SKM-1 (cell line): Measurements from ENCODE around the gene CUEDC1.
A peak's percentile ranks its signal among the peaks of the same experiment; 100 is the strongest.

ENCODE experiments used
- DNase-seq: peaks from one replicate; lab custom pipeline; 2025; ENCODE audit not compliant: unreplicated experiment; lab: John Stamatoyannopoulos, UW

CUEDC1 gene

DNA sequence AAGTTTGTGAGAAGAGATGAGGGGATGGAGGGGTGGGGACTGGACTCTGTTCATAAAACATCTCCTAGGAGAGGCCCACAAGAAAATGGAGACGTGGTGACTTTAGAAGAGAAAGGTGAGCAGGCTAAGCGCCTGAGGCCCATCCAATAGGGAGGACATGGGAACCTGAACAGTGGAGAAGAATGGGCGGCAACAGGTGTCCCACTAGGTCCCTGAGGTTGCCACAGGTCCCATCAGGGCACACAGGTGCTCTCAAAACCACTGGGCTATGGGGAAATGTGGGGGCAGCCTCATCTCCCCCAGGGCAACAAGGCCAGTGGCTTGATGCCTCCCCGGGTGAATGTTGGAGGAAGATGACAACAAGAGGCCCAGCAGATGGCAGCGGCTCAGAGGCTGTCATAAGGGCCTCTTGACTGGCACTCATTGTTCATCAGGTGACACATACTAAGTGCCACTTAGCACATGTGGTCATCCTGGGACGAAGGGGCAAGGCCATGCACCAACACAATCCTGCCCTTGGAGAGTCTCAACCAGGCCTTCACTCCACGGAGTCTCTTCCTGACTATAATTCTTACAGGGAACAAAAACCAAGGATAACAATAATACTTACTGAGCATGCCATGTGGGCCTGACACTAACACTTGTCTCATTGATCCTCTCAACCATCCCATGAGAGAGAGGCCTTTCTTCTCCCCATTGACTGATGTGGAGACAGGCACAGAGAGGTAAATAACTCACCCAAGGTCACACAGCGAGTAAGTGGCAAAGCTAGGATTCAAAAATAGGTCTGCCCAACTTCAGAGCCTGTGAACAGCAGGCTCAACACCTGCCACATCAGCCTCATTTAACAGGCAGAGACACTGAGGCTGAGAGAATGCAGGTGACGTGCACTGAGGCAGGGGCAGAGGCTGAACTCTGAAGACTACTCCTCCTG lies 38.0 kb downstream of the CUEDC1 start:
- DNase-seq, result no peak

DNA sequence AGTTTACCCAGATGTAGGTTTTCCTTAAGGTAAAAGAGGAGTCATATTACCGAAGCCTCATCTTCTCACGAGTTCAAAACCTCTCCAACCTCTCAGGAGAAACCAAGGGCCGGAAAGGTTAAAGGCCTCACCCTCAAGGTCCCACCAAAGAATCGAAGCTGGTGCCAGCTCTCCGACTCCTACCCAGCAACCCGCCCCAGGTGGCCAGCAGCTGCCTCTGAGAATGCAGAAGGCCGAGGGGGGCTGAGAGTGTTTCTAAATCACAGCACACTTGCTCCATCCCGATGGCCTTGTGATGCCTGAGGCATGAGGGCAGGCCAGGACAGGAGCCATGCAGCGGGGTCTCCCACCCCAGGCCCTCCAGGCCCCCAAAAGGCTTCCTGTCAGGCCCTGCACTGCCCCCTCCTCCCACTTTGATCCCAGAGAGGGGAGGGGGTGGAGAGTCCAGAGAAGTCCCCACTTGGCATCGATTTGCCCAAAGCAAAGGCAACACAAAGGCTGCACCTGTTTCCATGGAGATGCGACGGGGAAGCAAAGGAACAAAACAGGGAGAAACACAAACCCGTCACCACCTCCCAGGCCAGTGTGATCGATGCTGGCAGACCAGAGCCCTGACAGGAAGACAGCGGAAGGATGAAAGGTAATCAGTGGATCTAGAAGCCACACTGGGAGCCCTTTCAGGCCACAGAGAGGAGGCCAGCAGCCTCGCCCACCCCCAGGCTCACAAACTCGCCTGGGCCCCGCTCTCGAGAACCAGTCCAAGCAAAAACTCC lies 39.0 kb downstream of the CUEDC1 start:
- DNase-seq, result no peak

DNA sequence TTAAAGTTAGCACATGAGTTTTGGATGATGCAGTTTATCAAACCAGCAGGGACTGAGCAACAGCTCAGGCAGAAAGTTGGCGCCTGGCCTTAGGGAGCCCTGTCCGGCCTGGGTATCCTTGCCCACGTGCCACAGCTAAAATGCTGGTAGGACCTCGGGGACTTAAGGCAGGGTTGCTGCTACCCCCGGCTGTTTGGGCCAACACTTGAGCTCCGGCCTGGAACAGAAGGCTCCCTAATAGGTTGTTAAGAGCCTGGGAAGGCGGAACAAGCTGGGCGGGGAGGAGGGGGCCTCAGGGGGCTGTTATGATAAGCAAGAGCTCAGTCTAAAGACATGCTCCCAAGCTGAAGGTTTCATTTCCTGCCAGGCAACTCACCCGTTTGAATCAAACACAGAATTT lies 39.7 kb downstream of the CUEDC1 start:
- DNase-seq, result no peak

DNA sequence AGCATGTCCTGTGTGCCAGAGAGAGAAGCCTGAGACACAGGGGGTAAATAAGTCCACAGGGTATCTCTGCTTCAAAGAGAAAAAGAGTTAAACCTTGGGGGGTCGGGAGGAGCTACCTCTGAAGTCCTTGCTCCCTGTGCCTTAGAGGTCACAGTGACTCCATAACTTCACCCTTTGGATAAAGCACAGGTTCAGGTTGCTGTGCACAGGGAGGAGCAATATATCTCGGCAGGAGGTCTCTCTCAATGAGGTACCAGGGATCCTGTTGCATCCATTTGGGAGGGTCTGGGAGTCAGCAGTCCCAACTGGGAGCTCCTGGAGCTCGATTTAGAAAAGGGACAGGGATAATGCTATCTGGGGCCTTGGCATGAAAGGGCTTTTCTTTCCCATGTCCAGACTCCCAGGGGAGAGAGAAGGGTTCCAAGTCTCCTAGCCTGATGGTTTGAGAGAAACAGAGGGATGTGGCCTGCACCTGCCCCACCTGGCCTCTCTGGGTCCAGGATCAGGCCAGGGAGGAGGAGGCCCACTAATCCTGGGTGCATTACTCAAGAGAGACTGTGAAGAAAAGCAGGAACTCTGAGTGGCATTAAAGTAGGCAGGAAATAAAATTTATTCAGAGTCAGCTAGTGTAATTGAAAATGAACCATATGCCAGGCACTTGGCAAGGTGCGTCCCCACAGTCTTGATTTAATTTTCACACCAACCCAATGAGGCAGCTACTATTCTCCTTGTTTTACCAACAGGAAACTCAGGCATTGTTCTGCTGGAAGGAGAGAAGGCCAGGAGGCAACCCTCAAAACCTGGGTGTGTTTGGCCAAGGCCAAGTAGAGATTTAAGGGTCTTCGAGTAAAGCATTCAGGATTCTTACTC lies 40.7 kb downstream of the CUEDC1 start:
- DNase-seq, result no peak

DNA sequence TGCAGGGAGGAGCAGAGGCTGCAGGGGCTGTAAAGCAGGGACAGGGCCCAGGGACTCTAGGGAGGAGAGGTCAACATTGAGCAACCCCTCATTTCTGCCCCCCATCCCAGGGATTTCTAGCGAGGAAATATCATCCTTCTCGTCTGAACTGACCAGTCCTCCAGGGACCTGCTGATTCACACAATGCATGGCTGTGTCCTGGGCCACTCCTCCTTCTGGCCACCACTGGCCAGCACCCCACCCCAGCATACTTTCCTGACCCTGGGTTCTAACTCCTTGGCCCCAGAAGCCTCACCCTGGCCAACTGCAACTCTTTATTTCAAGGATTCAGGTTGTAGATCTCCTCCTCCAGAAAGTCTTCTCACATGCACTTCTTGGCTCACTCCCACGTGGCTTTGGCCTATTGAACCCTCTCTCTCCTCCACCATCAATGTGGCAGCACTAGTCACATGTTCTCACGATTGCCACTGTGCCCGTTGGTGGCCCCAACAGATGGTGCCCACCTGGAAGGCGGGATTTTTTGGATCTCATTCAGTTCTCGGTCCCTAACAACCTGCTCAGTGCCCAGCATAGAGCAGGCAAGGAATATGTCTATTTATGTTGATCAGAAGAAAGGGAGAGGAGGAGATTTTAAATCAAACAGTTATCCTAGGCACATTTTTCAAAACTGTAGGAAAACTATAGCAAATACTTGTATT lies 41.5 kb downstream of the CUEDC1 start:
- no peak for DNase-seq

DNA sequence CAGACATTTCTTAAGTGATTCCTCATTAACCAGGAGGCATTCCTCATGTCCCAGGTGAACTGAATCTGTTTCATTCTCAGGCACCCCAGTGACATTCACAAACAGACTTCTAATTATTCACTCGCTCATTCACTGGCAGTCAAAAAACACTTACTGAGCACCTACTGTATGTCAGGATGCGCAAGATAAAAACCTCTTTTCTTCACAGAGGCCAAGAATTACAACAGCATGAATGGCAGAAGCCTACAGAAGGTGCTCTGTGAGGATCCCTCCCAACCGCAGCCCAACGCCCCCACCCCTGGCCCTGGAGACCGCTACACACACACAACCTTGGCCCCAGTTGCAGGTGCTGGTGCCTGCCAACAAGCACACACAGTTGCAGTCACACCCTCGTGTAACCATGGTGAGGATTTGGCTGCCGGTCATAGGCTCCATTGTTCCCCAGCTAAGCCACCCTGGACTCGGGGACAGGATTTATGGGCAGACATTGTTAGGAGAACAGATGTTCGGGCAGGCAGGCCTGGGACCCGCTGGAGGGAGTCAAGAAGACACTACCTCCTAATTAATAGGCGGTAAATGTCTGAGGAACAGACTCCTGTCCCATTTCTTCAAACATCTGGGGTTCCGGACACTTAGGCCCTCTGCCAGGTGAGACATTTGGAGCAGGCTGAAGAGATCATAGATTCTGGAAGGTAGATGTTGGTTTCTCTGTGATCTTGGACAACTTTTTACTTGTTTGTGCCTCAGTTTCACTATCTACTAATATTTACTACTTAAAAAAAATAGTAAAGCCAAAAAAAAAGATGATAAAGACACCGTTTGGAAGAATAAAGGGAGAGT lies 43.2 kb downstream of the CUEDC1 start:
- no peak for DNase-seq

DNA sequence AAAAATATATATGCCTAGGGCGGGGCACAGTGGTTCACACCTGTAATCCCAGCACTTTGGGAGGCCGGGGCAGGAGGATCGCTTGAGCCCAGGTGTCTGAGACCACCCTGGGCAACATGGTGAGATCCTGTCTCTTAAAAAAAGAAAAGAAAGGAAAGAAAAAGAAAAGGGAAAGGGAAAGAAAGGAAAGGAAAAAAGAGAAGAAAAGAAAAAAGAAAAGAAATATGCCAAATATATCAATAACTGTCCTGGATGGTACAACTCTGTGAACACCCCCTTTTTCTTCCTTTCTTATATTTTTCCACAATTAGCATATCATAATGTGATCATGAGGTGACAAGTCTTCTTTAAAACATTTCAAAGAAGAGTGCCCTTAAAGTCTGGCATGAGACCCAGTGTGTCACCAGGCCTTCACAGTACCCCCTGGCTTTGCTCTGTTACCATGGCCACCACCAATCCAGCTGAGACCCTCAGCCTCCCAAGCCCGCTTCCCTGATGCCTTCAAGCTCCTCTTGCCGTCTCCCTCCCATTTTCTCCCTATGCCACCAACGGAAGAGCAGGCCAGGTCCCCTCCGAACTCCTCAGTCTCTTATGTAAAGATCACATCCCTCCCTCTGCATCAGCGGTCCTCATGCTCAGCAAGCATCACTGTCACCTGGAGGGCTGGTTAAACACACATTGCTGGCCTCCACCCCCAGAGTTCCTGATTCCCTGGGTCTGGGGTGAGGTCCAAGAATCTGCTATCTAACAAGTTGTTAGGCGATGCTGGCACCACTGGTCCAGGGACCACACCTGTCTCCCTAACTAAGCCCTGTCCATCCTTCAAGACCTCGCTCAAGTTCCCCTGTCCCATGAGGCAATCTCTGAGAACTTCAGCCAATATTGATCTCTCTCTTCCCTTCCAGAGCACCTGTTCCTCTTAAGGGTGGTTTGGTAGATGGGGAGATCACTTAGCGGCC lies 44.5 kb downstream of the CUEDC1 start:
- DNase-seq, result no peak

DNA sequence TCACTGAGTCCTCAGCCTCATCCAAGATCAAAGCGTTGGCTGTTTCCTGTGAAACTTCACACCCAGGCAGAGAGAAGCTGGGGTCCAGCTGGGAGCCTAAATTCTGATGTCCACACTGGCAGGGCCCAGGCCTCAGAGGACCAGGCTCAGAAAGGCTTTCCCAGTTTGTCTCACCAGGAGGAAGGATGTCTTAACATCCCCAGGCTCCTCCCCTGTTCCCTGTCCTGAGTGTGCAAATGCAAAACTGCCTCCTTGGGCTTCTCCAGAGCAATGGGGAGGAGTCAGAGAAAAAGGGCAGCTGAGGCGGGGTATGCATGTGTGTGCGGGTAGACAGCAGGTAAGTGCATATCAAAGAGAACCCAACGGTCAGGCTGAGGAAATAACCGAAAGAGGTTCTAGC lies 45.7 kb downstream of the CUEDC1 start:
- DNase-seq, result no peak

DNA sequence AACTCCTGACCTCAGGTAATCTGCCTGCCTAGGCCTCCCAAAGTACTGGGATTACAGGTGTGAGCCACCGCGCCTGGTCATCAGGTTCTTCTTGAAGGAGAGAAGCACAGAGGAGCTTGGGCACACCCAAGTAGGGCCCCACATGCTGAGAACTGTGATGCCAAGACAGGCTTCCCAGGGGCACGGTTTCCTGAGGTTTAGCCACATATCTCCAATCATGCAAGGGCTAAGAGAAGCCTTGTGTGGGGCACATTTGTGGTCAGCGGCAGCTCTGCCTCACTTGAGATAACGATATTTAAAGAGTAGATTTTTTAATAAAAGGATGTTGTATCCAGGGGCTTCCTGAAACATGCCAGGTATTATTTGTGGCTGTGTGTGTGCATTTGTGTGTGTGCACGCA lies 46.9 kb downstream of the CUEDC1 start:
- no peak for DNase-seq

DNA sequence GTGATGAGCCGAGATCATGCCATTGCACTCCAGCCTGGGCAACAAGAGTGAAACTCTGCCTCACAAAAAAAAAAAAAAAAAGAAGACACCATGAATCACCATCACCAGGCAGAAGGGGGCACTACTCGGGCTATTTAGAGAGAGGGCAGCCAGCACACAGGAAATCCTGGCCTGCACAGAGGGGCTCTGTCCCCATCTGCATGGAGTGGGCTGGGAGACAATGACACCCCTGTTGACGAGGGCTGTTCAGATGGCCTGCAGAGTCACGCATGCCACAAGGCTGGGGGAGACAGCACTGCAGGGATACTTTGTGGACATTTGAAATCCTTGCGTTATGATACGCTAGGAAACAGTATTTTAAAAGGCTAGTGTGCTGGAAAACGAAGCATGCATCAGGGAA lies 48.3 kb downstream of the CUEDC1 start:
- DNase-seq, result no peak

DNA sequence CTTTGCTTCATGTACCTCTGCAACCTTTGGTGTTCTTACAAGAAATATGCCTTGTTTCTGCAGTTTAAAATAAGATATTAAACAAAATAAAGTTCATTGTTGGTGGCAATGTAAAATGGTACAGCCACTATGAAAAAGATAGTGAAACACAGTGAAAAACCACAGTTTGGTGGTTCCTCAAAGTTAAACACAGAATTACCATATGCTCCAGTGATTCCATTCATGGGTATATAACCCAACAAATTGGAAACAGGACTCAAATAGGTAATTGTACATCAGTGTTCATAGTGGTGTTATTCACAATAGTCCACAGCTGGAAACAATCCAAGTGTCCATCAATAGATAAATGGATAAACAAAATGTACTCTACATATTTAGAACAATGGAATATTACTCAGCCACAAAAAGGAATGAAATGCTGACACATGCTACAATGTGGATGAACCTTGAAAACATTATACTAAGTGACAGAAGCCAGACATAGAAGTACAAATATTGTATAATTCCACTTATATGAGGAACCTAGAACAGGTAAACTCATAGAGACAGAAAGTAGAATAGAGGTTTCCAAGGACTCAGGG lies 49.2 kb downstream of the CUEDC1 start:
- no peak for DNase-seq

DNA sequence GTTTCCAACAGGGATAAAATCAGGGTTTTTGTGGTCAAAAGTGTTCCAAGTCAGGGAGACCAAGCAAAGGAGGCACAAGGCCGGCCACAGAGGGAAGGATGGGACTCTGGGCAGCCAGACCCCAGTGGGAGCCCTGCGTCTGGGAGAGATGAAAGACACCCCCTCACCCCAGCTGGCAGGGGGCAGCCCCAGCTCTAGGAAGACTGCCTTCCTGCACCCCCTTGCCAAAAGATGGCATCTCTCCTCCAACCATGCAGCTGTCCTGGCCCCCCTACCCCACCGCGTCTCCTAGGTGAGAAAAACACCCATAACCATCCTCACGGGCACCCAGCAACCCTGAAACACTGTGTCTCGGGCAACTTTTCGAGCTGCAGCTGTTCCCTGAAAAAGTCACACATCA lies 51.3 kb downstream of the CUEDC1 start:
- DNase-seq, result no peak

DNA sequence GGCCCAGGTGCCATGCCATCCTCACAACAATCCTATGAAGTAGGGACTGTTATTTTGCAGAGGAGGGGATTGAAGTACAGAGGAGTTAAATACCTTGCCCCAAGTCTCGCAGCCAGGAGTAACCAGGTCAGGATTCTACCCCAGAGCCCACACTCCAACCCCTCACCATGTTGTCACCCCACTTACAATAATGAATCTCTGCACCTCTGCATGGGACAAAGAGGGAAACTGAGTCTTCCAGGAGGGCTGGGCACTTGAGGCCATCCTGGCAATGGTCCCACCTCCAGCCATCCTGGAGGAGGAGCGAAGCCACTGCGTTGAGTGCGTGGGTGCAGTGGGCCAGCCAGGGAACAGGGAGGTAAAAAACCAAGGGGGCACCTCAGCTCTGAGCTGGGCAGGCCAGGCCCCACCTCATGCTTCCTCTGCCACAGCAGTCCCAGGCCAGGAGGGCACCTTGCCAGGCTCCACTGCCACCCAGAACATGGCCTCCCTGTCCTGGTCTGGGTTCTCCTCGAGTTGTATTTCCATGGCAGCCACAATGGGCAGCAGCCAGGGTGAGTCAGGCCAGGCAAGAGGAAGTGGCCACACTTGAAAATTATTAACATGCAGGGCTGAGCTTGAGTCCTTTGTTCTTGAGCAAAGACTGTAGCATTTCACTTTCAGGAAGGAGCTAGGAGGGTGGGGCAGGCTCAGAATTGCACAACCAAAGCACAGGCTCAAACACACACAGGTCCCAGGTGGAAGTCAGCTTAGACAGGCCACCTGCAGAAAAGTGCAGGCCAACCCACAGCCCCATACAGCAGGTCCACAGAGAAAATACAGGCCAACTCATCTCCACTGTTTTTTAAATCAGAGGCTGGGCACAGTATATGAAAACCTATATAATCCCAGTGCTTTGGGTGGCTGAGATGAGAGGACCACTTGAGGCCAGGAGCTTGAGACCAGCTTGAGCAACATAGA lies 52.1 kb downstream of the CUEDC1 start:
- peak; percentile 93 for DNase-seq

DNA sequence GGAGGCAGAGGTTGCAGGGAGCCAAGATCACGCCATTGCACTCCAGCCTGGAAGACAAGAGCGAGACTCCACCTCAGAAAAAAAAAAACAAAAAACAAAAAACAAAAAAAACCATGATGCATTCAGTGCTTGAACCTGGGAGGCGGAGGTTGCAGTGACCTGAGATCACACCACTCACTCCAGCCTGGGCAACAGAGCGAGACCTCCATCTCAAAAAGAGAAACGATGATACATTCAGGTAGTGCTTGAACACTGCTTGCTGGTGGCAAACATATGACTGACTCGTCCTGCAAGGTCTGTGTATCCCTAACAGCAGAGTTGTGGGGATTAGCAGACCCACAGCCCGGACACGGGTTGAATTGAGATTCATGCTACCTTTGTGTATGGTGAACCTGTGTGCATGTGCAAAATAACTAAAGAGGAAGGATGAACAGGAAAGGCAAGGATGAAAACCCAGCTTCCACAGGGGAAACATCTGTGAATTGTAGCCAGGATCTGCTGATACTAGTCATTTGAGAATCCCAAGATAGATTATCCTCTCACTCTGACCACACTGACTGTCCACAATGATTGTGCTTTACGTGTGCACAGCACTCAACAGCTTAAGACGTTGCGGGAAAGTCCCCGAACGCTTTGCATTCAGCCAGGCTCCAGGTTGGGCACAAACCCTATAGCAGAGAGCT lies 53.0 kb downstream of the CUEDC1 start:
- no peak for DNase-seq

DNA sequence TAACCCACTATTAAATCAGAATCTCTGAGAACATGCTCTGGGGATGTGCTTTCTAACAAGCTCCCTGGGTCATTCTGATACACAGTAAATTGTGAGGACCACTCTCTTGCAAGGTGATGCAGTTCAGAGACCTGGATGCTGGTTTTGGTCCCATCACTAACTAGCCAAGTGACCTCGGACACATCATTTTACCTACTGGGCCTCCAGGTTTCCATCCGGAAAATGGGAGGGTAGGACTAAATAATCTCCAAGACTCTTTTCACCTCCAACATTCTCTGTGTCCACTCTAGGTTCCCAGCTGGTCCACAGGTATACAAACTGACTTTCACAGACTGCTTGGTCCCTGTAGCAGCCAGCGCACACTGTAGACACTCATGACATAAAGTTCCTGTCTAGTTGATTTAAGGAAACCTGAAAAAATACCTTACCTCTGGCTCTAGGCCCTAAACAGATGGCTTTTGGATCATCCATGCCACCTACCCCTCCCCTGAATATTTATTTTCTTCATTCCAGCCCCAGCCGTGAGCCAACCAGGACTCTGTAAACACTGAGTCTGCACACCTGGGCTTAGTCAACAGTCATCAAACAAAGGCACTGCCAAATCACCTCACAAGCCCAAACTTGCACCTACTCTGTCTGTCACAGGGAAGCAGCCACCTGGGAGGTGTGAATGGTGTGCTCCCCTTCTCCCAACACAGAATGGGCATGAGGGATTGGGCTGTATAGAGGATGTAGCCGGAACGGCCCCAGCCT lies 54.0 kb downstream of the CUEDC1 start:
- no peak for DNase-seq

DNA sequence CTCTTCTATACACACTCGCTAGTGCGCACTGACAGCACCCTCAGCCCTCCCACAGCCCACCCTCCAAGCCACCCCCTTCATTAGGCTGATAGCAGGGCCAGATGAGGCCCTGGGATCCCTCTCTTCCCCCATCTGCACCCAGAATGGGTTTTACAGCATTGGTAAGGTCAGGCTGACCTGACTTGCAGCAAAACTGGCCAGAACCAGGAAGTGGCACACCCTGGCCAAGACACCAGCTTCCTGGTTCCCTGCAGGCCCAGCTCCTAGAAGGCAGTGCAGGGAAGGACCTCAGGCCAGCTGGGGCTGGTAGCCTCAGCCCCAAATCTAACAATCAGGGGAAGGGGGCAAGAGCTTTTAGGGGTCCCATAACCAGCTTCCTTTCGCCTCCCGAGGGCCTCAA lies 55.4 kb downstream of the CUEDC1 start:
- peak; percentile 29 for DNase-seq
